GM18508 (cell line): Measurements from ENCODE around the gene MCRIP2.

Experiments
- ATAC-seq: cut with Tn5 transposase; IDR thresholded peaks from one replicate; pipeline ENCODE4 v1.9.1; 2021; ENCODE audit warnings: moderate number of reproducible peaks; ENCODE audit not compliant: insufficient read depth, unreplicated experiment

Gene MCRIP2

DNA sequence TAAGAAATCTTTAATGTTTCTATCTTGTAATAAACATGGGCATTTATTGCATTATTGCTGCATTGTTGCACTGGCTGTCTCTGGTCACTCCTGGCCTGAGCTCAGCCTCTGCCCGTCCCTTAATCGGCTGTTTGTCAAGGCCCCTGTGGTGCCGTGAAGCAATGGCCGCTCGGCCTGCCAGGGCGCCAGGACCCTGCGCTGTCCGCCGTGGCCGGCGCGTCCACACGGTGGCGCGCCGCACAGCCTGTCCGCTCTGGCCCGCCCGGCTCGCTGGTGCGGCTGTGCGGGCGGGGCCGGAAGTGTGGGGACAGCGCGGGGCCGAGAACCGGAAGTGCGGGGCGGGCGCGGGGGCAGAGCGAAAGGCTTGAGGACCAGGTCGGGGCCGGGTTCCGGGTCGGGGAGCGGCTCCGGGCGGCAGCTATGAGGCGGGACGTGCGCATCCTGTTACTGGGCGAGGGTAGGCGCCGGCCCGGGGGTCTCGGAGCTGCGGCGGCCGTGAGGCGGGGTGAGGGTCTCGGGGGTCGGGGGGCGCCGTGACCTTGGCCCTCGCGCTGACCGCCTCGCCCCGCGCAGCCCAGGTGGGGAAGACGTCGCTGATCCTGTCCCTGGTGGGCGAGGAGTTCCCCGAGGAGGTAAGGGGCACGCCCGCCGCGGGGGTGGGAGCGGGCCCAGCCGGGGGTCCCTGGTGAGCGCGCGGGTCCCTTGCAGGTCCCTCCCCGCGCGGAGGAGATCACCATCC is 26.3 kb downstream of the MCRIP2 start, which contains the start of gene RHOT2:
RHOT2 (plus strand) TSS at position 353 of the 739 bp plus-strand sequence; CDS start at position 421, 68 bp downstream.
- ATAC-seq = no peak

DNA sequence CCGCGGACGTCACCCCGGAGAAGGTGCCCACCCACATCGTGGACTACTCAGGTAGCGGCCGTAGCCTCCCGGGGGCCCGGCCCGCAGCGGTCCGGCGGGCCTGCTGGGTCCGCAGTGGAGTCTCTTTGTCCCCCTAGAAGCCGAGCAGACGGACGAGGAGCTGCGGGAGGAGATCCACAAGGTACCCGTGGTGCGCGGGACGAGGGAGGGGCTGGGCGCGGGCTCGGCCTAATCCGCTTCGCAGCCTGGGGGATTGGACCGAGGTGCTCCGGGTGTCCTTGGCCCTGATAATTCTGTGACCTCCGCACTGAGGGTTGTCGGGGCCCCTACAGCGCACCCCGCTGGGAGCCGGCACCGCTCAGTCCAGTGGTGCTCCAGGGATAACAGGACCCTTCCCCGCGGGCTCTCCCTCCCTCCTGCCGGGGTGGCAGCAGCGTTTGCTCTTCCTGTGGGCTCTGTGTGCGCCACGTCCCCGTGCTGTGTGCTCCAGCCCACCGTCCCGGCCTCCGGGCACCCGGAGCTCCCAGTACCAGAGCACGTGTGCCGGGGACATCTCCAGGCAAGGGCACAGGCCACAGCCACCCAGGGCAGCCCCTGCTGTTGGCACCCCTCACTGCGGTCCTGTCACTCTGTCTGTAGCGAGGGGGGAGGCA is 27.0 kb downstream of the MCRIP2 start:
- no peak for ATAC-seq

DNA sequence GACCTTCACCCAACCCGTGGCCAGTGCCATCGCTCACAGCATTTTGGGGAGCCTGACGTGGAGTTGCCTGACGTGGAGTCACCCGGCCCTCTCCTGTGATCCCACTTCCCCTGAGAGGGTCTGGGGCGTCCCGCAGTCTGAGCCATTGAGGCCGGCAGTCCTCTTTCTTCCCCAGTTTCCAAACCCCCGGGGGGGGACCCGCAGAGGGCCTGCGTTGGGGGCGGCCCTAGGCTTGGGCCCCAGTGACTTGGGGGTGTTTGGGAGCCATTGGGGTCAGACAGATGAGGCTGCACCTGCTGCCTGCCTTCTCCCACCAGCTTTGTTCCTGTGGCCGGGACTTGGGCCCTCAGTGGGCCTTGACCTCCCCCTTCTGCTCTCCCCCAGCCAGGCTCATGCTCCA is 28.0 kb downstream of the MCRIP2 start:
- ATAC-seq = no peak

GRCh38 chr16:670485-671352 is 29.1 kb downstream of the MCRIP2 start:
- ATAC-seq = no peak

GRCh38 chr16:671353-672131 is 29.9 kb downstream of the MCRIP2 start:
- ATAC-seq = no peak

DNA sequence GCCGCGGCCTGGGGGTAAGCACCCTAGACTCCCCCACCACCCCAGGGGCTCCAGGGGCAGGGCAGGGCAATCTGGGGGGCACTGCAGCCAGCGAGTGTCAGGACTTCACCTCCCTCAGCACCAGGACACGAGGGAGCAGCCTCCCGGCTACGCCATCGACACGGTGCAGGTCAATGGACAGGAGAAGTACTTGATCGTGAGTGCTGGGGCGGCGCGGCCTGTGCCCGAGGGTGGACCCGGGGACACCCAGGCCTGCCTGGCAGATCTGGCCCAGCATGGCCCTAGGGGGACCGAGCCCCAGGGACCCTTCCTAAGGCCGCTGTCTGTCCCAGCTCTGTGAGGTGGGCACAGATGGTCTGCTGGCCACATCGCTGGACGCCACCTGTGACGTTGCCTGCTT is 30.7 kb downstream of the MCRIP2 start:
- ATAC-seq = no peak

DNA sequence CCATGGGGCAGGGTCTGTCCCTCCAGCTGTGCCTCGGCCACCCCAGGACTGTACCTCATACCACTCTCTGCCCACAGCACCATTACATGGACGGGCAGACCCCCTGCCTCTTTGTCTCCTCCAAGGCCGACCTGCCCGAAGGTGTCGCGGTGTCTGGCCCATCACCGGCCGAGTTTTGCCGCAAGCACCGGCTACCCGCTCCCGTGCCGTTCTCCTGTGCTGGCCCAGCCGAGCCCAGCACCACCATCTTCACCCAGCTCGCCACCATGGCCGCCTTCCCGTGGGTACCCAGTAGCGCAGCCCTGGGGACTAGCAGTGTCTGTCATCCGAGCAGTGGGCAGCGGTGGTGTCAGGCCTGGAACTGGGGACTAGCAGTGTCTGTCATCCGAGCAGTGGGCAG is 31.2 kb downstream of the MCRIP2 start:
- no peak for ATAC-seq

DNA sequence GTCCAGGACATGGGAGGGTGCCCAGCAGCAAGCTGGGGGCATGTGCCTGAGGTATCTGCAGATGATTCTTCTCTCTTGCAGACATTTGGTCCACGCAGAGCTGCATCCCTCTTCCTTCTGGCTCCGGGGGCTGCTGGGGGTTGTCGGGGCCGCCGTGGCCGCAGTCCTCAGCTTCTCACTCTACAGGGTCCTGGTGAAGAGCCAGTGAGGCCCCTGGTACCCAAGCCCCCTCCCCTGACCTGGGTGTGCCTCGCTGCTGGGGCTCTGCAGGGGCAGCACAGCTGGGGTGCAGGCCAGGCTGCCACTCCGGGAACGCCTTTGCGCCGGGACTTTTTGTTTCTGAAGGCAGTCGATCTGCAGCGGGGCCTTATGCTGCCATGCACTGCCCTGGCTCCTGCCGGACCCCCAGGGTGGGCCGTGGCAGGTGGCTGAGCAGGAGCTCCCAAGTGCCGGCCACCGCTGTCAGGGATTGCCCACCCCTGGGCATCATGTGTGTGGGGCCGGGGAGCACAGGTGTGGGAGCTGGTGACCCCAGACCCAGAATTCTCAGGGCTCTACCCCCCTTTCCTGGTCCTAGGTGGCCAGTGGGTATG is 31.9 kb downstream of the MCRIP2 start:
- ATAC-seq = no peak

- ATAC-seq = no peak
Observed at GRCh38 chr16:674214-674881, 32.7 kb downstream of the MCRIP2 start.

GRCh38 chr16:674968-675883 is 33.6 kb downstream of the MCRIP2 start, which contains the start of gene RHBDL1:
TSS of gene RHBDL1 (plus strand) at chr16:675671. CDS start at chr16:675791, 120 bp downstream.
- no peak for ATAC-seq

DNA sequence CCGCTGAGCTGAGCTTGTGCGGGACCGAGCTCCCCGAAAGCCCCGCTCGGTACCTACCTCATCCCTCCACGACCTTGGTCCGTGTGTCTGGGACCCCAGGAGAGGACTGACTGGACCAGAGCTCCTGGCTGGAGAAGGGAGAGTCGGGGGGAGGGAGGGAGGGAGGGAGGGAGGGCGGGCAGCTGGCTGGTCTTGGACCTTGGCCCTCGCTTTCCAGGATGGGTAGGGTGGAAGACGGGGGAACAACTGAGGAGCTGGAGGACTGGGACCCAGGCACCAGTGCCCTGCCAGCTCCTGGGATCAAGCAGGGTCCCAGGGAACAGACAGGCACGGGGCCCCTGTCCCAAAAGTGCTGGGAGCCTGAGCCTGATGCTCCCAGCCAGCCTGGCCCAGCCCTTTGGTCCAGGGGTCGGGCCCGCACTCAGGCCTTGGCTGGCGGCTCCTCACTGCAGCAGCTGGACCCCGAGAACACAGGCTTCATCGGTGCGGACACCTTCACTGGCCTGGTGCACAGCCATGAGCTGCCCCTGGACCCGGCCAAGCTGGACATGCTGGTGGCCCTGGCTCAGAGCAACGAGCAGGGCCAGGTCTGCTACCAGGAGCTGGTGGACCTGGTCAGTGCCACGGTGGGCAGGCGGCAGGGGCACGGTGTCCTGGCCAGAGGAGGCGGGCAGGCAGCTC is 34.4 kb downstream of the MCRIP2 start:
- no peak for ATAC-seq

DNA sequence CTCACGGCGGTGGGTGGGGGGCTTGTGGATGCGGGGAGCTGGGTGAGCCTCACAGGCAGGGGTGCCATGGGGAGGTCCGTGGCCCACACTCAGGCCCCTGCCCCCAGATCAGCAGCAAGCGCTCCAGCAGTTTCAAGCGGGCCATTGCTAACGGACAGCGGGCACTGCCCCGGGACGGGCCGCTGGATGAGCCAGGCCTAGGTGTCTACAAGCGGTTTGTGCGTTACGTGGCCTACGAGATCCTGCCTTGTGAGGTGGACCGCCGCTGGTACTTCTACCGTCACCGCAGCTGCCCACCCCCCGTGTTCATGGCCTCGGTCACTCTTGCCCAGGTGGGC is 34.9 kb downstream of the MCRIP2 start:
- ATAC-seq = no peak

DNA sequence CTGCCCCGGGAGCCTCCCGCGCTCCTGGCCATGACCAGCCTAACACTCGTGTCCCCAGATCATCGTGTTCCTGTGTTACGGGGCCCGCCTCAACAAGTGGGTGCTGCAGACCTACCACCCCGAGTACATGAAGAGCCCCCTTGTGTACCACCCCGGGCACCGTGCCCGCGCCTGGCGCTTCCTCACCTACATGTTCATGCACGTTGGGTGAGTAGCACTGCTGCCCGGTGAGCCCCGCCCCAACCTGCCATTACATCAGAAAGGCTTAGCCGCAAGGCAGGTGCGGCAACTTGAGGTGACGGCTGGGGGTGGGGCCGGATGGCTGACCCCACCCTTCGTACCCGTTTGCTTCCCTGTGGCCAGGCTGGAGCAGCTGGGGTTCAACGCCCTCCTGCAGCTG is 35.3 kb downstream of the MCRIP2 start:
- ATAC-seq = no peak

DNA sequence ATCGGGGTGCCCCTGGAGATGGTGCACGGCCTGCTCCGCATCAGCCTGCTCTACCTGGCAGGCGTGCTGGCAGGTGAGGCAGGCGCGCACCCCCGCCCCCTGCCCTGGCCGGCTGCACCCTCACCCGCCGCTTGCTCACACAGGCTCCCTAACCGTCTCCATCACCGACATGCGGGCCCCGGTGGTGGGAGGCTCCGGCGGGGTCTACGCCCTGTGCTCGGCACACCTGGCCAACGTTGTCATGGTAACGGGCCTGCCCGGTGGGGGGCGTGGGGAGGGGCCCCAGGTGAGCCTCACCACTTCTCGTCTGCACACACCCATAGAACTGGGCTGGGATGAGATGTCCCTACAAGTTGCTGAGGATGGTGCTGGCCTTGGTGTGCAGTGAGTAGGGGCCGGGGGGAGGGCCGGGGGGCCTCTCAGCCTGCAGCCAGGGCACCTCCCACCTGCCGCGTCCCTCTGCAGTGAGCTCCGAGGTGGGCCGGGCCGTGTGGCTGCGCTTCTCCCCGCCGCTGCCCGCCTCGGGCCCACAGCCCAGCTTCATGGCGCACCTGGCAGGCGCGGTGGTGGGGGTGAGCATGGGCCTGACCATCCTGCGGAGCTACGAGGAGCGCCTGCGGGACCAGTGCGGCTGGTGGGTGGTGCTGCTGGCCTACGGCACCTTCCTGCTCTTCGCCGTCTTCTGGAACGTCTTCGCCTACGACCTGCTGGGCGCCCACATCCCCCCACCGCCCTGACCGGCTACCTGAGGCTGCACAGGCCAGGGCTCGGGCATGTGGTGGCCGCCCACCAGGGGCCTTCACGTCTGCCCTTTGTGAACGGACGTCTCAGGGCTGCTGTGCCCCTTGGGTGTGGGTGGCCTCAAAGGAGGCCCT is 35.9 kb downstream of the MCRIP2 start:
- ATAC-seq = no peak

DNA sequence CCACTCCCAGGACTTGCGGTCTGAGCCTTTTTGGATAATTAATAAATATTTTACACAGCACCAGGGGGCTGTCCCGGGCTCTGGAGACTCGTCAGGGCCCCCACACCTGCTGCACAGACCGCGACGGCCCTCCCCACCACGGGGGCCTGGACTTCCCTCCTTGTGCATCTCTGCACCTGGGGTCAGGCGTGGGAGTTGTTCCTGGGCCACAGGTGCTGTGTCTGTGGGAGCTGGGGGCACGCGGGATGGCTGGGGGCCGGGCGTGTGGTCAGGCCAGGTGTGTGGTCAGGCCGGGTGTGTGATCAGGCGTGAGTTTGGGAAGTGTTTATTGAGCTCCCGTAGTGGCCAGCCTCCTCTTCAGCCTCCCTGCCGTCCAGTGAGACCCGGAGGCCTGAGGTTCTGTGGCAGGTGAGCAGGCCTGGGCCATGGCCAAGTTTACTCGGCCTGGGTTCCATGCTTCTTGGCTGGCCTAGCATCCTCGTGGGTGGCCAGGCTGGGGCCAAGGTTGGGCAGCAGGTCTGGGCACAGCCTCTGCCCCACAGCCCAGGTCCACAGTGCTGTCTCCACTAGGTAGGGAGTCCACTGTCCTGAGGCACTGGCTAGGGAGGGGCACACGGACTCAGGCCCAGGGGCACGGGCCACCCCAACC is 36.7 kb downstream of the MCRIP2 start:
- ATAC-seq = no peak
